H1 (cell line): Measurements from ENCODE around the gene NR2F1-AS1.

ENCODE experiments used
- ATF3 ChIP-seq: IDR thresholded peaks from 2 replicates; pipeline ENCODE4 v1.6.1; 2011; ENCODE audit warnings: low read depth, mild to moderate bottlenecking, low read length; ENCODE audit not compliant: insufficient read depth
- POLR2A ChIP-seq, 2 experiments: IDR thresholded peaks; 1 replicate in 1 of 2; 2 replicates in 1 of 2; pipeline ENCODE4 v1.6.1; 2011; ENCODE audit warnings: low read depth in 2 of 2, low read length in 2 of 2, mild to moderate bottlenecking in 2 of 2; ENCODE audit errors: control extremely low read depth in 1 of 2
- POLR2AphosphoS5 ChIP-seq: IDR thresholded peaks from 2 replicates; pipeline ENCODE4 v1.6.1; 2011; ENCODE audit warnings: low read depth, low read length
- RAD21 ChIP-seq, 2 experiments: IDR thresholded peaks in 1 of 2; conservative IDR thresholded peaks in 1 of 2; 2 replicates each; pipeline ENCODE4 v1.6.1; 2011; ENCODE audit warnings: low read depth in 2 of 2, low read length in 2 of 2, improper control_type of control experiment in 1 of 2, inconsistent platforms in 1 of 2, mild to moderate bottlenecking in 1 of 2, moderate library complexity in 1 of 2
- RXRA ChIP-seq: IDR thresholded peaks from 2 replicates; pipeline ENCODE4 v1.6.1; 2011; ENCODE audit warnings: low read depth, mild to moderate bottlenecking, low read length, moderate library complexity; ENCODE audit not compliant: insufficient read depth
- TEAD4 ChIP-seq: IDR thresholded peaks from 2 replicates; pipeline ENCODE4 v1.6.1; 2012; ENCODE audit warnings: low read depth, low read length, inconsistent platforms, mixed read lengths
- TF ChIP-seq, protein P1 (sequence below): IDR thresholded peaks from 2 replicates; pipeline ENCODE4 v1.6.1; 2012; ENCODE audit warnings: inconsistent platforms

DNA sequence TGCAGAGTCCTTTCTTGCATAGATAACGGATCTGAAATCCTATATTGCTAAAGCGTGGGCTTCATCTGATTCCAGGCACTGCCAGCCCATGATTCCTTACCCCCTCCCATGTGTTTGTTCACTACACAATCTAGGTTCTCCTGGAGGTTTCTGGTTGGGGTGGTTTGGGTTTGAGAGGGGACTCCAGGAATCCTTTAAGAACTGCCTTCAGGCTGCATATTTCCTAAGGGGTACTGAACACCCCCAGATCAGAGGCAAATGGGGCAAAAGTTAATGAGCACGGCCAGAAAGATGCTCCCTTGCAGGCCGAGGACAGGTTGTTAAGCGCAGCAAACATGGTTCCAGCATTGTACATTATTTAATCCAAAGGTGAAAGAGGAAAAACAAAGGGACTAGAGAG, 11.9 kb upstream of the NR2F1-AS1 start:
- TF ChIP-seq POLR2AphosphoS5 (no peak), TEAD4 (no peak), RAD21 (IDR thresholded peaks at IDR 0.05 in 1 of 2, conservative IDR thresholded peaks at IDR 0.05 in 1 of 2; ENCODE audit: low read depth in 2 of 2, low read length in 2 of 2) (no peak), POLR2A (IDR thresholded peaks at IDR 0.05; ENCODE audit: control extremely low read depth in 1 of 2, low read depth in 2 of 2, low read length in 2 of 2) (no peak), RXRA (no peak), ATF3 (no peak)
- TF ChIP-seq, protein P1, sequence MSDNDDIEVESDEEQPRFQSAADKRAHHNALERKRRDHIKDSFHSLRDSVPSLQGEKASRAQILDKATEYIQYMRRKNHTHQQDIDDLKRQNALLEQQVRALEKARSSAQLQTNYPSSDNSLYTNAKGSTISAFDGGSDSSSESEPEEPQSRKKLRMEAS = no peak
